MV-4-11 (cell line): Measurements from ENCODE around the gene CLCN1.

ENCODE experiments used
- DNase-seq: peaks from one replicate; lab custom pipeline; 2025; lab: John Stamatoyannopoulos, UW

The CLCN1 gene

DNA sequence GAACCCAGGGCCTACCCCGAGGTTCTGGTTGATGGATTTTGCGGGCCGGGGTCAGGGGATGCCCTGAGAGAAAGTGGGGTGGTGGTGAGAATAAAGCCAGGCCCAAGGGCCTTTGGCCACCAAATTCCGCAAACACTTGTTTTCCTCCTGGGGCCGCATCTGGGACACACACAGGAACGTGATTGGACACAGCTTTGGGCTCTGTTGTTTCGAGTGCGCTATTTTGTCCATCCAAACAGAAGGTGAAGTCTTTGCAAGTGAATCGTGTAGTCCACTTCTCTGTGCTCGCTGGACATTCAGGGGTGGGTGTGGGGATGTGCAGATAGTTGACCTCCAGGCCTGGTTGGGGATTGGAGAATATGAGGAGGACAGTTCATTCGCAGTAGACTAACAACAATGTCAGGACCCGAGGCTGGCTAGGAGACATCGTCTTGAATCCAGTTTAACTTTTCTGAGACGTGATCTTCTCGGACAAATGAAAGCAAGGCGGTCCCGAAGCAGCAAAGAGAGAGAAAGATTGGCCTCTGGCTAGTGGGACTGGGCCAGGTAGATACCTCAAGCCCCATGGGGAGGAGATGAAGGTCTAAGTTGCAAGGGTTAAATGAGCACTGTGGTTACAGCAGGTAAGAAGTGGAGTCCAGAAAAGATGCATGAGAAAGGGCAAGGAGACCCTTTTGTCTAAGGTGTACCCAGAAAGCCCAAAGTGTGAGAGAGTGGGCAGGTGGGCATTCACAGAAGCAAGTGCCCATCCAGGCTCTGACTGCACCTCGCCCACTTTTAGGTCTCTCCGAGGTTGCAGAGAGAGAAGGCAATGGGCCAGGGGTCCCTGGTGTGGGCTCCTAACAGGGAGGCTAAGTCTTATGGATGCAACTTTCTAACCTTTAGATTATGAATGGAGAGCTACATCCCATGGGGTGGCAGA lies 47.4 kb downstream of the CLCN1 start:
- DNase-seq: no peak

DNA sequence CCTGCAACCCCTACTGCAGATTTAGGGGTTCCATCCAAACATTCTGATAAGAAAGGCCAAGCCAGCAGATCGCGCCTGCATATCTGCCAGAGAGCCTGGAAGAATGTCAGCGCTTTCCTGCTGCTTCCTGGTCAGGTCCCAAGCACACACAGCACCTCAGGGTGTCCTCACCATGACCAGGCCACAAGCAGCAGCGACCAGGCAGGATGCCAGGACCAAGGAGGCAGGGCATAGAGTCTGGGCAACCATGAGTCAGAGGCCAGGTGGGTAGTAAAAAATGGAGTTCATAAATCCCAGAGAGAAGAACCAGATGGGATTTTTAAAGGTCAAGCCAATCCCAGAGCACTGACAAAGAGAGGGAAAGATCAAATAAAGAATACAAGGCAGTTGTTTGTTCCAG lies 52.1 kb downstream of the CLCN1 start:
- DNase-seq: no peak

DNA sequence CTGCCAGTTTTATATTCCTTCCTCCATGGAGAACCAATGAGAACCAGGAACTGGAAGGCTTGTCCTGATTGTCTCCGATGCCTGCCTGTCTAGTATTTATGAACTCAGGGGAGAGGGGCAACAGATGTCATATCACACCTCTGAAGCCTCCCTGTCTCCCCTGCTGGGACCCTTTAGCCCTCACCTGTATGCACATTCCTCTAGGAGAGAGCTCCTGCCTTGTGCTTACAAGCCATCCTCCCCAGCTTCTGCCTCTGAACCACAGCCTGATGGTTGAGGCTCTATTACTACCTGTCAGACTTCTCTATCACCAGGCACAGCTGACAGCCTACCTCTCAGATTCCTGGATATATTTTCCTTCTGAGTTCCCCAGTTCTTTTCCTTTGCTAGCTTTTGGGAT lies 52.5 kb downstream of the CLCN1 start:
- no peak for DNase-seq

DNA sequence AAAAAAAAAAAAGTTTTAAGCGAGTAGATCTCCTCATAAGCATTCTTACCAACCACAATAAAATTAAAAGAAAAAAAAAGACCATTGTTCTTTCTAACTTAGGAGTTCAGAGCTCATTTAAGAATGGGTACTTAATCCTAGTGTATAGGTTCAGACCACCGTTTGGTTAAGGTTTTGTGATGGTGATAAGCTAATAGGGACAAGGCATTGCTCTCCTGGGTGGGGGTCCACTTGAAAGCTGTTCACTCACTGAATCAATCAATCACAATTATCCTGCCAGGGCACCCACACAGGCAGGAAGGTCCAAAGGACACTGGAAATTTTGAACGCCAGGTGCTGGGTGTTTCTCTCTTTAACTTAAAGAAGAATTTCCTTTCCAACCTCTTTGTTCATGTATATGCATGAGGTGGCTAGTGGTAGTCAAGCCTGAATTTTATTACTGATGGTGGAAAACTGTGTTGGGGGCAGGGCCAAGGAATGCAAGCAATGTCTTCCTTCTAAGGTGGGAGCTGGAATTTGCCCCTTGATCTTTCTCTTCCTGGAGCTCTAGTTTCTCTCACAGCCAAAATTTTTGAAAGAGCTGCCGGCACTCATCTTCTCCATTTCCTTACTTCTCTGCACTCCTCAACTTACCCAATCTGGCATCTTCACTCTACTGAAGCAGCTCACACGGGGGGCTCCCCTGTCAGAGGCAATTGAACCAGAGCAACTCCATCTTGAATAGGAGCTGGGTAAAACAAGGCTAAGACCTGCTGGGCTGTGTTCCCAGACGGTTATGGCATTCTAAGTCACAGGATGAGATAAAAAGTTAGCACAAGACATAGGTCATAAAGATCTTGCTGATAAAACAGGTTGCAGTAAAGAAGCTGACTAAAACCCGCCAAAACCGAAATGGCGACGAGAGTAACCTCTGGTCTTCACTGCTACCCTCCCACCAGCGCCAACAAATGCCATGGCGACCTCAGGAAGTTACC lies 54.1 kb downstream of the CLCN1 start:
- DNase-seq: no peak

DNA sequence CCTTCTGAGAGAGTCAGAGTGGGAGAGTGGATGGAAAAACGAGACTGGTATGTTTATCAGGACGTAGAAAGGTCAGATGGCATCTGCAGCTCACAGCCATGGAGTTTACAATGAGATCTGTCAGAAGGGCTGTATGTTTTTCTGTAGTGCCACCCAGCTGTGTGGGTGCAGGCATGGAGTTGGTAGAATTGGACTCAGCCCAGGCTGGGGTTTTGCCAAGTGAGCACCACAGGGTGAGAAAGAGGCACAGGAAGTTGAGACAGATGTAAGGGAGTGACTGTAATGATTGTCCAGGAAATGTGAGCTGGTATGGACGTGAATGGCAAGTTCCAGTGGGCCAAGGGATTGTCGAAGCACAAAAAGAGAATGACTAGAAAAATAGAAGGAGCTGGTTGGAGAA lies 56.2 kb downstream of the CLCN1 start:
- peak; percentile 83 for DNase-seq

DNA sequence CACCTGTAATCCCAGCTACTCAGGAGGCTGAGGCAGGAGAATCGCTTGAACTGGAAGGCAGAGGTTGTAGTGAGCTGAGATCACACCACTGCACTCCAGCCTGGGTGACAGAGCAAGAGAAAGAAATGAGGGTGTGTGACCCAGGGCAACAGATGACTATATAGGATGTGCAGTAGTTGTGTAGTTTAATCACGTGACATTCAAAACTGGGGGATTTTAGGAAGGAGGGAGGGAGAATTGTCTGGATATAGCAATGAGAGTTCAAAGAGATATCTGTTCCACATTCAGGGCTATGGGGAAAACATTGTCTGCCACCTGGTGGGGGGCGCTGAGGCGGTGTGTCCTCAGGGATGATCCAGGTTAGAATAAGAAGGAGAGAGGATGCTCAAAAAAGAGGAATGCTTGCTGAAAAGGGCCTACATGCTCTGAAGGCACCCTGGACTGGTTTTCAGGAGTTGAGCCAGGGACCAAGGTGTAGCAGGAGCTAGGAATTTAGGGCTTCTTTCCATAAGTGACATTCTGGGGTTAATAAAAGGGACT lies 57.4 kb downstream of the CLCN1 start:
- no peak for DNase-seq

DNA sequence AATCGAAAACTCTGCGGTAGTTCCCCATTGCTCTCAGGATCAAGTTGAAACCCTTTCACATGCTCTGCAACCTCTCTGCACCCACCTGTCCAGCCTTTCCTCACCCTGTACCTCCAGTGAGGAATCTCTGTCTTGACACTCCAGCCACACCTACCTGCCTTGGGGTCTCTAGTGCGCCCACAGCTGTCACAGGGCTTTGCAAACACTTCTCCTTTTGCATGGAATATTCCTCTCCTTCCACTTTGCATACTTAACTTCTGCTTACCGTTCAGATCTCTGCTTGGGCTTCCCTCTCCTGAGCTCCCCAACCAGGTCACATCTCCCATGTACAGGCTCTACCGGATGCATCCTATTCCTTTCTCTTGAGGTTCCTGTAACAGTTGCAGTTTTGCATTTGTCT lies 58.6 kb downstream of the CLCN1 start:
- DNase-seq: peak; percentile 56

DNA sequence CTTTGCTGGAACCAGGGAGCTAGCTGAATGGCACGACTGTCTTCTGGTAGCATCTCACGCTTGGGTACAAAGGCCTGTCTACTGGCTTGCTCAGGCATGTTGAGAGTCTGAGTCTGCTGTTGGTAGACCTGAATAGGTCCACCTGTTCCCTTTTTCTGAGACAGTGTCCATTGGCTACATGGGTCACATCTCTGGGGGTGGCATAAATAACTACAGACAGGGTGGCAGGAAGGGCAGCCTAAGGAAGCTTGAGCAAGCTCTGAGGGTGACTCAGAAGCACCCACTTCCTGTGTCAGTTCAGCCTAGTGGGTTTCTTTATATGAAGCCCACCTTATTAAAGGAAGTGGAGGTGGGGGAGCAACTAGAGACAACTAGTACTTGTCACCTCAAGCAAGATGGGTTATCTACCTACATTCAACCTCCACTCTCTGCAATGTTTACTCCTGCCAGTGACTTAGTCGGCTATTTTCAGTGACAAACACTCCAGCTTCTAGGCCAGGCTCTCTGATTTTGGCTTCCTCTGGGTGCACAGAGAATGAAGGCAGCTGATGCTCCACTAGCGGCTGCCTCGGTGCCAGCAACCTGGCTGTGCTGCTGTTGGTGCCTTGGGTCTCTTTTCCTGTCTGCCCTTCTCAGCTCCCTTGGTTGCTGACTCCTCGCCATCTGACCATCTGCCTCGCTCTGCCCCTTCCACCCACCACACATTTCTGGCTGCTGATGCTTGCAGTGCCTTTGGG lies 59.6 kb downstream of the CLCN1 start:
- DNase-seq: peak; percentile 92

DNA sequence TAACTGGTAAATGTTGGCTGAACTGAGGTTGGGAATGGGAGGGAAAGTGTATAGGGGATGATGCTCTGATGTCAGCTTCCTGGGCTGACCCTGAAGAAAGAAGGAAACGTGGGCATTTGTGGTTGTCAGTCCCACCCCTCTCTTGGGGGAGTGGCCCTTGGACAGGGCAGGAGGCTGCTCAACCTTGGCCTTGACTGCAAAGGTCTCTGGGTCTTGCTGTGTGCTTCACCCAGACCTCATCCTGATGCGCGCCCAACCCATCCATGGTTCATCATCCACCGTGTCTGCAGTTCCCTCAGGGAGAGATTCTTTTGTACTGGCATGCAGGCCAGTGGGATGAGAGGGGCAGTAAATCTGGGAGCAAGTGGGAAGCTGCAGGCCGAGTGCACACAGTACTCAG lies 60.5 kb downstream of the CLCN1 start:
- peak; percentile 41 for DNase-seq

DNA sequence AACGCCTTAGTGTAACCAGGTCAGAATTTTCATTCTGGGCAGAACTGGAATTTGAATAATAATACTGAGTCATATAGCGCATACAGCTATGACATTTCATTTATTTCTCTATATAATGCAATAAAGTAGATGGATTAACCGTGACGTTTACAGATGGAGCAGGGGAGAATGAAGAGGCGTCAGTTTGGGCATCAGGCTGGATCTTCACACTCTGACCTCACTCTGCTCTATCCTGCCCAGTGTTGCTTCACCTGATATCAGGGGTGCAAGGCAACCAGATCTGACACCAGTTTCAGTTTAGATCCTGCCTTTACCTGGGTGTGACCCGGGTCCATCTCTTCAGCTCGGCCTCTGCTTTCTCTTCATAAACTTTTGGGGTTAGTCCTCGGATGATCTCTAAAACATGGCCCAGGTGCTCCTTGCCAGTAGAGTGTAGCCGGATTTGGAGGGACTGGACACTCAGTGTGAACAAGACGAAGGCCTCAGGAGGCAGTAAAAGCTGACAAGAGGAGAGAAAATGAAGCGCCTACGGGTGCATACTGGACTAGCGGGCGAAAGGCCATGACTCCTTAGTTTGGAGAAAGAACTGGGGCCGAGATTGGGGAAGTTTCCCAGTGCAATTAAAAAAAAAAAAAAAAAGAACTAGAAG lies 63.8 kb downstream of the CLCN1 start:
- no peak for DNase-seq

DNA sequence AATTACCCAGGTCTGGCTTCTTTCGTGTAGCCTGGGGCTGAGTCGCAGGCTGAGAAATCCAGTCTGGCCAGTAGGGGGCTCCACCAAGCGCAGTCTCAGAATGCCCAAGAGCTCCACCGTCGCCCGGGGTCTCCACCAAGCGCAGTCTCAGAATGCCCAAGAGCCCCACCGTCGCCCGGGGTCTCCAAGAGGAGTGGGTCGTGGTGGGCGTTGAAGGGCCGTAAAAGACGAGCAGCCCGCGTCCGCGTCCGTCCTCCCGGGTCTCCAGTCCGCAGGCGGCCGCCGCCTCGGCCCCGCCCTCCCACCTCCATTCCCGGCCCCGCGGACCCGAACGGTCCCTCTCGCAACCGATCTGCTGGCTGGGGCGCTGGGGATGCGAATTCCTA lies 64.3 kb downstream of the CLCN1 start:
- DNase-seq: peak; percentile 90

DNA sequence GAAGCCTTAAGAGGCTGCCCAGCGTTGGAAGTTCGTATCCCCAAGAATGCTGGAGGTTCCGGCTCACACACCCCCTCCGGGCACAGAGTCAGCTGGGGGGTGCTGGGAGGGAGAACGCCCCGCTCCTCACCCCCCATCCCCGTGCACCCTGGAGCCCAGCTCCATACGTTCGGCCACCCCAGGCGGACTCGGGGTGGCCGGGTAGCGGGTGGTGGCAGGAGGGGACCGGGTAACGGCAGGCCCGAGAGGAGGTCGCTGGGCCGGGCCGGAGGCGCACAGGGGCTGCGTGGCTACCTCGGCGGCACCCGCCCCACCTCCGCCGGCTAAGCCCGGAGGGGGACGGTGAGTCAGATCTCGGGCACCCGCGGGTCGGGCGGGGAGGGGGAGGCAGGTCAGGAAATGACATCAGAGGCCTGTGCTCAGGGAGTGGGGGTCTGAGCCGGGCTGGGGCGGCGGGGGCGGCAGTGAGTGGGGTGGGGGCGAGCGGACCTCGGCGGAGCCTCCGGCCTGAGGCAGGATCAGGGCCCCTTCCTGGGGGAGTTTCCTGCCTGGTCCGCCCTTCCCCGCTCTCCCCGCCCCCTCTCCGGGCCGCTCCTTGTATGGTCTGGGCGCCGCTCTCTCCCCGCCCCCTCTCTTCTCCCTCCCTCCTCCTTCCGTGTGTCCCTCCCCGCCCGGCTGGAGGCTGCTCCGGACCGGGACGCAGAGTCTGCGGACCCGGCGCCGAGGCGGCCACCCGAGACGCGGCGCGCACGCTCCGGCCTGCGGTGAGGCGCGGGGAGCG lies 64.9 kb downstream of the CLCN1 start, which contains the start of gene ZYX:
ZYX (plus strand) TSS at position 700 of the 781 bp plus-strand sequence. CDS start 227 bp downstream, outside the sequence.
- peak; percentile 86 for DNase-seq

DNA sequence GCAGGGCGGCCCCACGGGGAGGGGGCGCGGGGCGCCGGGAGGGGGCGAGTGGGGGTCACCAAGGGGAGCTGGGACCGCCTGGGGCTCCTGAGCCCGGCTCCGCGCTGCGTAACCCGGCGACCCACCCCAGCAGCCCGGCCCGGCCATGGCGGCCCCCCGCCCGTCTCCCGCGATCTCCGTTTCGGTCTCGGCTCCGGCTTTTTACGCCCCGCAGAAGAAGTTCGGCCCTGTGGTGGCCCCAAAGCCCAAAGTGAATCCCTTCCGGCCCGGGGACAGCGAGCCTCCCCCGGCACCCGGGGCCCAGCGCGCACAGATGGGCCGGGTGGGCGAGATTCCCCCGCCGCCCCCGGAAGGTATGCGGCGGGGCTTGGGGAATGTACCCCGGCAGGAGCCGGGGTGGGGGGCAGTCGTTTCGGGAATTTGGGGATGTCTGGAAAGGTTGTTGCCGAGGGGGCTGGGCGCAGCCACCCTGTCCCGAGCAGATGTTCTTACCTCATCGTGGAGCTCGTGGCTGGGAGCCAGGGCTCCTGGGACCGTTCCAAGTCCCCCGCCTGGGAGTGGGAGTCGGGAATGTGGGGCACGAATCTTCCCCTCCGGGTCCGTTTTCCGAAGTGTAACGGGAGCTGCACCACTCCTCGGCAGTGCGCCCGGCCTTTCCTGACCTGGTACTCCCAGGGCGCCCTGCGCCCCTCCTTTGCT lies 65.7 kb downstream of the CLCN1 start:
- DNase-seq: no peak

DNA sequence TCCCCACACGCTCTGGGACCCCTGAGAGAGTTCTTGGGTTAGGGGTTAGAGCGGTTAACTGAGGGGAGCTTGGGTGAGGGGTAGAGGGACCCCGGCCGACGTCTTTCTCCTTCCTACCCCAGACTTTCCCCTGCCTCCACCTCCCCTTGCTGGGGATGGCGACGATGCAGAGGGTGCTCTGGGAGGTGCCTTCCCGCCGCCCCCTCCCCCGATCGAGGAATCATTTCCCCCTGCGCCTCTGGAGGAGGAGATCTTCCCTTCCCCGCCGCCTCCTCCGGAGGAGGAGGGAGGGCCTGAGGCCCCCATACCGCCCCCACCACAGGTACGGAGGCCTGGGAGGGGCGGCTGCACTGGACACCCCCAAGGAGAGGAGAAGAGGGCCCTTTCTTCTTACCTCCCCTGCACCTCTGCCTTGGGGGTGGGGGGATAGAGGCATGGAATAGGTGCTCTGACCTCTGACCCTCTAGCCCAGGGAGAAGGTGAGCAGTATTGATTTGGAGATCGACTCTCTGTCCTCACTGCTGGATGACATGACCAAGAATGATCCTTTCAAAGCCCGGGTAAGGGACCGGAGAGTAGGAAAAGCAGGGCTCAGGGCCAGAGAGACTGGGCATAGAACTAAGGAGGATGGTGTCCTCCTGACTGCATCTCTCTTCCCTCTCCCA lies 66.3 kb downstream of the CLCN1 start:
- DNase-seq: no peak

DNA sequence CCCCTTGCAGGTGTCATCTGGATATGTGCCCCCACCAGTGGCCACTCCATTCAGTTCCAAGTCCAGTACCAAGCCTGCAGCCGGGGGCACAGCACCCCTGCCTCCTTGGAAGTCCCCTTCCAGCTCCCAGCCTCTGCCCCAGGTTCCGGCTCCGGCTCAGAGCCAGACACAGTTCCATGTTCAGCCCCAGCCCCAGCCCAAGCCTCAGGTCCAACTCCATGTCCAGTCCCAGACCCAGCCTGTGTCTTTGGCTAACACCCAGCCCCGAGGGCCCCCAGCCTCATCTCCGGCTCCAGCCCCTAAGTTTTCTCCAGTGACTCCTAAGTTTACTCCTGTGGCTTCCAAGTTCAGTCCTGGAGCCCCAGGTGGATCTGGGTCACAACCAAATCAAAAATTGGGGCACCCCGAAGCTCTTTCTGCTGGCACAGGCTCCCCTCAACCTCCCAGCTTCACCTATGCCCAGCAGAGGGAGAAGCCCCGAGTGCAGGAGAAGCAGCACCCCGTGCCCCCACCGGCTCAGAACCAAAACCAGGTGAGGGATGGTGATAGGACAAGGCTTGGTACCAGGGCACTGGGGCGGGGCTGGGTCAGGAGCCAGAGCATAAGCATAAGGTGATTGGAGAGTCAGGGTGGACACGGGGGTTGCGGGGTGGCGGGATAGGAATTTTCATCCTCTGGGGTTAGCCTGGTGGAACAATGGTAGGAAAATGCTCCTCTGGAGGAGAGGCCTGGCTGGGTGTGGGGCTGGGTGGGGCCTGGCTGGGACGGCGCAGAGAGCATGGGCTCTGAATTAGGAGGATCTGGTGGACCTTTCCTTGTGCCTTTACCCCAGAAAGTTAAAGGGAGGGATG lies 67.1 kb downstream of the CLCN1 start:
- no peak for DNase-seq

DNA sequence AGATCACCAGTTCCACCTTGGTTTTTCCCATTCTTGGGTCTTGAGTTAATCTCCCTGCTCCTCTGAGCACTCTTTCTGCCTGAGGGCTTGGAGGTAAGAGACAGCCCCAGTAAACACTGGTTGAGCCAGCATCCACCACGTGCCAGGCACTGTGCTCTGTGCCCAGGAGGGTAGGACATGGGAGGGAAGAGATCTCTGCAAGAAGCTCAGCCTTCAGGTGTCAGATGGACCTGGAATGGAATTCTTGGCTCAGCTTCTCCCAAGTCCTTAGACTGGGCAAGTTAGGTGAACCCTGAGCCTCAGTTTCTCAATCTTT lies 67.7 kb downstream of the CLCN1 start:
- no peak for DNase-seq

DNA sequence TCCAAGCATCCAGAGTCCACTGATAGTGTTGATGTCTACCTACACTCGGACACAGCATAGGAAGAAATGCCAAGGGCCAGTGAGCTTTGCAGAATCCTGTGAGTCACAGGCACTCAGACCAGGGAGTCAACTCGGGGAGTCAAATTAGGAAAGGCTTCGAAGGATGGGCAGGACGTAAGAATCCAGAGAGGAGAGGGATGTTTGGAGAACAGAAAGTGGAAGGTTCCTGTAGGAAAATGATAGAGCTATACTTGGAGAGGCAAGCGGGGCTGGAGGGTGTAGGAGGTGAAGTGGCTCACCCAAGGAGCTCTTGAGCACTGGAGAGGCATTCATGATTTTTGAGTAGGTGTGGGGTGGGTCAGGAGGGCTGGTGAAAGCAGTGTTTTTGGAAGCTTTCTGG lies 68.2 kb downstream of the CLCN1 start:
- DNase-seq: peak; percentile 21
